Parathyroid adenoma (tissue), 2 donors: ENCODE data around the gene TNIP2.
"Not testable (repeated sequence)": the region's sequence is repeated elsewhere in the genome, so short reads cannot be mapped to it uniquely, and the experiment has no call there.

Source experiments
- H2AFZ ChIP-seq: fragments of 300-600 bp; sonication (generic); one replicate; pipeline ENCODE4 v1.7.0; 2017; ENCODE audit warnings: antibody characterized with exemption, mild to moderate bottlenecking
- H3K27ac ChIP-seq: fragments of 300-600 bp; sonication (generic); one replicate; pipeline ENCODE4 v1.7.0; 2017
- H3K27me3 ChIP-seq: fragments of 300-600 bp; sonication (generic); one replicate; pipeline ENCODE4 v1.7.0; 2017; ENCODE audit warnings: low read length; ENCODE audit not compliant: control insufficient read depth, insufficient read depth
- H3K36me3 ChIP-seq: fragments of 300-600 bp; sonication (generic); one replicate; pipeline ENCODE4 v1.7.0; 2017; ENCODE audit warnings: low read length; ENCODE audit not compliant: control insufficient read depth, insufficient read depth
- H3K4me1 ChIP-seq: fragments of 300-600 bp; sonication (generic); one replicate; pipeline ENCODE4 v1.7.0; 2017; ENCODE audit warnings: control low read depth
- H3K4me2 ChIP-seq: fragments of 300-600 bp; sonication (generic); one replicate; pipeline ENCODE4 v1.7.0; 2017; ENCODE audit warnings: low read length
- H3K4me3 ChIP-seq: fragments of 300-600 bp; sonication (generic); one replicate; pipeline ENCODE4 v1.7.0; 2017; ENCODE audit warnings: low read depth, low read length
- H3K79me2 ChIP-seq: fragments of 300-600 bp; sonication (generic); one replicate; pipeline ENCODE4 v1.7.0; 2017; ENCODE audit warnings: control low read depth
- H3K9ac ChIP-seq: fragments of 300-600 bp; sonication (generic); one replicate; pipeline ENCODE4 v1.7.0; 2017; ENCODE audit warnings: mild to moderate bottlenecking
- H3K9me3 ChIP-seq: fragments of 300-600 bp; sonication (generic); one replicate; pipeline ENCODE4 v1.7.0; 2017; ENCODE audit warnings: low read length; ENCODE audit not compliant: control insufficient read depth
- CTCF ChIP-seq: fragments of 300-600 bp; sonication (generic); IDR thresholded peaks from one replicate; pipeline ENCODE4 v1.7.0; 2017; ENCODE audit warnings: antibody characterized with exemption, mild to moderate bottlenecking
- donor health status: primary hyperparathyroidism.

The TNIP2 gene

GRCh38 chr4:2781911-2782310, 25.8 kb upstream of the TNIP2 start:
- Histone ChIP-seq H2AFZ (no peak overlapping the region), H3K36me3 (no peaks in the 10 kb centered on the region), H3K9ac (no peak overlapping the region), H3K27ac (no peak overlapping the region), H3K79me2 (no peaks in the 10 kb centered on the region), H3K4me3 (no peak overlapping the region), H3K4me2 (no peak overlapping the region), H3K9me3 (no peaks in the 10 kb centered on the region), H3K27me3 (no peaks in the 10 kb centered on the region), H3K4me1 (no peaks in the 10 kb centered on the region)
- no peak for TF ChIP-seq CTCF

- not testable (repeated sequence) for H3K27me3 ChIP-seq, H3K9ac ChIP-seq, H3K79me2 ChIP-seq, H3K4me3 ChIP-seq, H2AFZ ChIP-seq, H3K4me1 ChIP-seq, H3K36me3 ChIP-seq, H3K4me2 ChIP-seq, H3K9me3 ChIP-seq, H3K27ac ChIP-seq
Measured at GRCh38 chr4:2780643-2781042, 24.5 kb upstream of the TNIP2 start.

GRCh38 chr4:2771264-2771663, 15.1 kb upstream of the TNIP2 start:
- no peak for TF ChIP-seq CTCF
- H3K27ac ChIP-seq, result no peak overlapping the region

GRCh38 chr4:2768921-2769336, 12.8 kb upstream of the TNIP2 start:
- Histone ChIP-seq H3K4me1 (no peaks in the 10 kb centered on the region), H3K9me3 (no peaks in the 10 kb centered on the region), H3K9ac (no peak overlapping the region)

More at GRCh38 chr4:2771264-2771663, 15.1 kb upstream of the TNIP2 start:
- no peak overlapping the region for H3K4me2 ChIP-seq
- no peaks in the 10 kb centered on the region for H3K79me2 ChIP-seq
- H3K4me3 ChIP-seq, result no peak overlapping the region
- no peak overlapping the region for H2AFZ ChIP-seq
- H3K36me3 ChIP-seq, result no peaks in the 10 kb centered on the region
- H3K9me3 ChIP-seq, result no peaks in the 10 kb centered on the region
- no peaks in the 10 kb centered on the region for H3K4me1 ChIP-seq
- H3K9ac ChIP-seq, result no peak overlapping the region
- no peaks in the 10 kb centered on the region for H3K27me3 ChIP-seq

GRCh38 chr4:2768124-2768523, 12.0 kb upstream of the TNIP2 start:
- Histone ChIP-seq H3K27me3 (no peaks in the 10 kb centered on the region), H3K9ac (no peak overlapping the region), H2AFZ (no peak overlapping the region), H3K4me1 (no peaks in the 10 kb centered on the region), H3K27ac (no peak overlapping the region), H3K4me3 (no peak overlapping the region), H3K36me3 (no peaks in the 10 kb centered on the region), H3K9me3 (no peaks in the 10 kb centered on the region), H3K4me2 (no peak overlapping the region), H3K79me2 (no peaks in the 10 kb centered on the region)
- no peak for TF ChIP-seq CTCF

More at GRCh38 chr4:2768921-2769336, 12.8 kb upstream of the TNIP2 start:
- Histone ChIP-seq H2AFZ (no peak overlapping the region), H3K27me3 (no peaks in the 10 kb centered on the region), H3K4me3 (no peak overlapping the region), H3K79me2 (no peaks in the 10 kb centered on the region), H3K27ac (no peak overlapping the region), H3K36me3 (no peaks in the 10 kb centered on the region), H3K4me2 (no peak overlapping the region)
- no peak for TF ChIP-seq CTCF
